GM10847 (cell line): Measurements from ENCODE around the gene KCNJ9.

Source experiments
- POLR2A ChIP-seq: IDR thresholded peaks from 2 replicates; pipeline ENCODE4 v1.6.1; 2011; ENCODE audit not compliant: insufficient read length; ENCODE audit errors: extremely low read depth

The KCNJ9 gene

DNA sequence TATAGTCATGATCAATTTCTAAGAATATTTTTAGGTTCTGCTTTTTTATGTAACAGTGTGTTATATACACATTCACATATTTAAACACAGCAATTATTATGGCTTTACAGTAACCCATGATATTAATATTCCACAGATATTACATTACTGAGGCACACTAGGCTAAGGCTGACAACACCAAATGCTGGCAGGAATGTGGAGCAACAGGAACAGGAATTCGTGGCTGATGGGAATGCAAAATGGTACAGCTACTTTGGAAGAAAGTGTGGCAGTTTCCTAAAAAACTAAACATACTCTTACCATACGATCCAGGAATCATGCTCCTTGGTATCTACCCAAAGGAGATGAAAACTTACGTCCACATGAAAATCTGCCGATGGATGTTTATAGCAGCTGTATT, 1.9 kb upstream of the KCNJ9 start:
- TF ChIP-seq POLR2A = no peak

DNA sequence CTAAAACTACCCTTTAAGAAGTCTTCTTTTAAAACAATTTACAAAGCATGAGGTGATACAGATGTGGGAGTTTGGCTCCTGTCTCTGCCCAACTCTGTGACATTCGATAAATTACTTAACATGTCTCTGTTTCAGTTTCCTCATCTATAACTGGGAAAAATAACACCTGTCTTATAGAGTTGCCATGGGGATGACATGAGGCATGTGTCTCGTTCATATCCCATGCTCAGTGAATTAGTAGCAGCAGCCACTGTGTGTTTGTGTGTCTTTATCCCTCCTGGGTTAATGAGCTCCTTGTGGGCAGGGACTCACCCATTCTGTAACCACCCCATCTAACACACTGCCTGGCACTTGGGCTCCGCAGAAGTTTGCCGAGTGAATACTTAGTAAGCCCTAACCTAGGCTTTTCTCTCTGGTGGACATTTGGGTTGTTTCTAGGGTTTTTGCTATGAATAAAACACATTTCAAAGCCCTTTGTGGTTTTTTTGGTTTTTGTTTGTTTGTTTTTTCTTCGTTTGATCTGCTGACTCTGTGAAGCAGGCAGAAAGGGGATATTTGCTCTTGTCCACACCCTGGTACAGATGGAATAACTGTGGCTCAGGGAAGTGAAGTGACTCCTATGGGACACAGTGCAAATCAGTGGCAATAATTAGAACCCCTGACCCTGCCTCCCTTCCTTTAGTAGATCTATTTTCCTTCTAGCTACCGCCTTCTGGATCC, 797 bp upstream of the KCNJ9 start:
- TF ChIP-seq POLR2A = no peak

DNA sequence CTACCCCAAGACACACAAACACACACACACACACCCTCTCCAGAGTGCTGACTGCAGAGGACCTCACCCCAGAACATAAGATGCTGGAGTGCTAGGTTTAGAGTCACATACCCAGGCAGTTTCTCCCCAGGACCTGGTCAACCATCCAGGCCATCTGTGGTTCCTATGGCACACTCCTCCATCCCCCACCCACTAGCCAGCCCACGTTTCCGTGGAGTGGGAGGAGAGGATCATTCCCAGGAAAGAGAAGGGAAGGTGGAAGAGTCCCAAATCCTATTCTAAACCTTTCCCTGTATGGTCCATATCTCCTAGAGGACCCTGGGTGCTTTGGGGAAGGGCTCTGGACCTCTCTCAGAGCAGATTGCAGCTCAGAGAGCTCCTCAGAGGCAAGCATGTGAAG, 1.1 kb downstream of the KCNJ9 start:
- no peak for TF ChIP-seq POLR2A

DNA sequence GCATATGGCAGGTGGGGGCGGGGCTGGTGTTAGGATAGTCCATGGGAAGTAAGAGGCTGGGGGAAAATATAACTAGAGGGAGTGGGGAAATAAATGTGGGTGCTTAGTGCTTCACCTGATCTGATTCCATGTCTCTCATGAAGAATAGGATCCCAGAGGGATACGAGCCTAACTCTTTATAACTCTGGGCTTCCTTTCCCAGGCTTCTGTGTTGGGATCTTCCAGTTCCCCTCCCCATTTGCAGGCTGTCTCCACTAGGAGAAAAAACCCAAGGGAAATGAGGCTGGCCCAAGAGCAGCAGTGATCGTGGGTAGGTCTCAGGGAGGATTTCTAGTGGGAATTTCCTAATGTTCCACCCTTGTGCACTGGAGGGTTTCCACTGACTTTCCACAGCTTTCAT, 1.6 kb downstream of the KCNJ9 start:
- TF ChIP-seq POLR2A = no peak

DNA sequence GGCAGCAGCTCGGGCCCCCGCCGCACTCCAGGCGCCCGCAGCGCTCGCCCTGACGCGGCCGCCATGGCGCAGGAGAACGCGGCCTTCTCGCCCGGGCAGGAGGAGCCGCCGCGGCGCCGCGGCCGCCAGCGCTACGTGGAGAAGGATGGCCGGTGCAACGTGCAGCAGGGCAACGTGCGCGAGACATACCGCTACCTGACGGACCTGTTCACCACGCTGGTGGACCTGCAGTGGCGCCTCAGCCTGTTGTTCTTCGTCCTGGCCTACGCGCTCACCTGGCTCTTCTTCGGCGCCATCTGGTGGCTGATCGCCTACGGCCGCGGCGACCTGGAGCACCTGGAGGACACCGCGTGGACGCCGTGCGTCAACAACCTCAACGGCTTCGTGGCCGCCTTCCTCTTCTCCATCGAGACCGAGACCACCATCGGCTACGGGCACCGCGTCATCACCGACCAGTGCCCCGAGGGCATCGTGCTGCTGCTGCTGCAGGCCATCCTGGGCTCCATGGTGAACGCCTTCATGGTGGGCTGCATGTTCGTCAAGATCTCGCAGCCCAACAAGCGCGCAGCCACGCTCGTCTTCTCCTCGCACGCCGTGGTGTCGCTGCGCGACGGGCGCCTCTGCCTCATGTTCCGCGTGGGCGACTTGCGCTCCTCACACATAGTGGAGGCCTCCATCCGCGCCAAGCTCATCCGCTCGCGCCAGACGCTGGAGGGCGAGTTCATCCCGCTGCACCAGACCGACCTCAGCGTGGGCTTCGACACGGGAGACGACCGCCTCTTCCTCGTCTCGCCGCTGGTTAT, 2.8 kb downstream of the KCNJ9 start:
- TF ChIP-seq POLR2A = no peak

DNA sequence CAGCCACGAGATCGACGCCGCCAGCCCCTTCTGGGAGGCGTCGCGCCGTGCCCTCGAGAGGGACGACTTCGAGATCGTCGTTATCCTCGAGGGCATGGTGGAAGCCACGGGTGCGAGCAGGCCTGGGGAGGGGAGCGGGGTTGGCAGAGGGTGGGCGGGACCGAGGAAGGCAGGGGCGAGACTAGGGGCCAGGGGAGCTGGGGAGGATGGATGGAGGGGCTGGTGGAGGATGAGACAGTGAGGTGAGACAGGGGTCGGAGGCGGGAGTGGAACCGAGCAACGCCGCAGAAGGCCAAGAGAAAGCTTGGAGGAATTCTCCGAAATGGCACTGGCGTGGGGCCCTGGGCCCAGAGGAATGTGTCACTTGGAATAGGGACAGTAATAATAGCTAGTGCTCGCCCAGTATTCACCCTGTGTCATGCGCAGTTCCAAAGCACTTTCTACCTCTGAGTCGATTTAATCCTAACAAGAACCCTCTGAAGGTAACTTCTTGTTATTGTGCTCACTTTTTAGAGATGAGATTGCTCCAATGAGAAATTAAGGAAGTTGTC, 3.5 kb downstream of the KCNJ9 start:
- TF ChIP-seq POLR2A = no peak

DNA sequence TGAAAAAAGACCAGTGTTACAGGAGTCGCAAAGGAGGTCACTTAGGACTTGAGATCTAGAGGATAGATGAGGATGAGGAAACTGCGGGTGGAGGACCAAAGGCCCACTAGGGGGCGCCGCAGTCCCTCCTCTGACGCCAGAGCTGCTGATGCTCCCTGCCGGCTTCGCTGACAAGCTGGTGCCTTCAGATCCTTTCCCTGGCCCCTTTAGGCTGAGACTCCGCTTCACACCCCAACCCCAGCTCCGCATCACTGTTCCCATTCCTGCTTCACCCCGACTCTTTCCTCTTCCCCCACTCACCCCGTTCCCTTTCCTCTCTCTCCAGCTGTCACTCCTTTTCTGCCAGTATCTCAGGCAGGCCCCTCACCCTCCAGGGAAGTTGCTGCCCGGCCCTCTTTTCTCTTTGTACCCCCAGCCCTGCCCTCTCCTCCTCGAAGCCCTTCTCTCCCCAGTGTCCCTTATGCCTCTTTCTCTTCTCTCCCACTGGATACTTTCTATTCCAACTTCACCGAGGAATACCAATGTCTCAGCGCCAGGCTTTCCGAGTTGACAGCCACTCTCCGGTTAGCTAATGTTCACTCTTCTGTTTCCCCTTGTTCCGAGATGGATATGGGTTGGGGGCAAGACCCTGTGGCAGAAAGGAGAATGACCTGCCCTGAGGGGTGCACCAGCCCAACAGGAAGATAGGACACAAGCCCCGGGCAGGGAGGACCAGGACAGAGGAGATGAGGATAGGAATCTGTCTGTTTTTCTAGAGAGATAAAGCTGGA, 4.5 kb downstream of the KCNJ9 start:
- no peak for TF ChIP-seq POLR2A

DNA sequence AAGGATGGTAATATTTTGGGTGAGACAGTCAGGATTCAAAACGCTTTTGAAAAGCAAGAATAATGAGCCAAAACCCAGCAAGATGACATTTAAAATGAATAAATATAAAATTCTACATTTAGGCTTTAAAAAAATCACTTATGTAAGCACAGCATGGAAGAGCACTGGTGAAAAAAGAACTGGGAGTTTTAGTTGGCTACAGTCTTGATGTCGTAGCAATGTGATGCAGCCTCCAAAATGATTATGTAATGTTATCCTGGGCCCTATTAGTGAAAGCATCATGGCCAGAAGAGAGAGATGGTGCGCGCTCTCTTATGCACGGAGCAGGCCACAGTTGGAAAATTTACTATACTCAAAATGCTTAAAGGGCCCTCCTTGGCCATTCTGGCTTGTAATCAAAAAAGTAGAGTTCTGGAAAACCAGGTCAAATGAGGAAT, 5.1 kb downstream of the KCNJ9 start:
- no peak for TF ChIP-seq POLR2A

DNA sequence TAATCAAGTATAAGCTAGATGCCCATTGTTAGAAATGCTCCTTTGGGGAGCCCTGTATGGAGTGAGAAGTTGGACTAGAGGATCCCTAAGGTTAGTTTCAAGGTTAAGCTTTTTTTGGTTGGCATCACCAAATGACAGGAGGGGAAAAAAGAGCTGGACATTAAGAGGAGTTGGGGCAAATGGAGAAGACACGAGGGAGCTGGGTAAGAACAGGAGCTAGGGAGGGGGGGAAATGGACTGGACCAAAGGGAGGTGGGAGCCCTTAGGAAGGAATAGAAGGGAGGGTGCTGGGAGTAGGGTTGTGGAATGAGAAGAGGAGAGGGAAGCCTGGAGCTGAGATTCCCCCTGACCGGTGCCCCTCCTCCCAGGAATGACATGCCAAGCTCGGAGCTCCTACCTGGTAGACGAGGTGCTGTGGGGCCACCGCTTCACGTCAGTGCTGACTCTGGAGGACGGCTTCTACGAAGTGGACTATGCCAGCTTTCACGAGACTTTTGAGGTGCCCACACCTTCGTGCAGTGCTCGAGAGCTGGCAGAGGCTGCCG, 5.9 kb downstream of the KCNJ9 start:
- TF ChIP-seq POLR2A = no peak

DNA sequence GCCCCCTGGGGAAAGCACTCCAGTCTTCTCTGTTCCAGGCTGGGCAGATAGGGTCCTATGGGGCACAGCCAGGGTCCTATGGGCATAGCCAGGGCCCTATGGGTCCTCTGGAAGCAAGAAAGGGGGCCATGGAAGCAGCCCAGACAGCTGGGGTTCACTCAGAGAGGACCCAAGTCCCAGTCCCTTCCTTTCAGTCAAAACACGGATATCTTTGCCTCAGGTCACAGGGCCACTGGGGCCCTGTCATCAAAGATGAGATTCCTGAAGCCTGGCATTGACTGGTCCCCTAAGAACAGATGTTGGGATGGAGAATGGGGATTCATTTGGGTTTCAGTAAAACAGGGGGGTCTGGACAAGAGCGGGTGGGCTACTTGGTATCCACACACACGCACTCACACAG, 8.5 kb downstream of the KCNJ9 start:
- TF ChIP-seq POLR2A = no peak

DNA sequence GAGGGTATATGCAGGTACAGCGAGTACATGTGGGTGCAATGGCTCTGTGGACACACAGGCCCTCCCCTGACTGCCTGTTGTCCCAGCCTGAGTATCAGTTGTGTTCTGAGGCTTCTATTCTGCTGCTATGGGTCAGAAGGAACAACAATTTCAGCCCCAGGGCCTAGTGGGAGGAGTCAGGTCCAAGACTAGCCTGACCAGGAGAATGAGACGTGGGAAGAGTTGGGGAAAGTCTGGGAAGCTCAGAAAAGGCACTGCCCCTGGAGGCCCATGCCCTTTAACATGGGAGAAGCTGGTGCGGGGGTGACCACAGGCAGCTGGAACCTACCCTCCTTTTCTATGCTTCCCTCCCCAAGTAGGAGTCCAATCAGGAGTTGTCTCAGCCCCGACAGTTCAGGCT, 9.4 kb downstream of the KCNJ9 start:
- no peak for TF ChIP-seq POLR2A

DNA sequence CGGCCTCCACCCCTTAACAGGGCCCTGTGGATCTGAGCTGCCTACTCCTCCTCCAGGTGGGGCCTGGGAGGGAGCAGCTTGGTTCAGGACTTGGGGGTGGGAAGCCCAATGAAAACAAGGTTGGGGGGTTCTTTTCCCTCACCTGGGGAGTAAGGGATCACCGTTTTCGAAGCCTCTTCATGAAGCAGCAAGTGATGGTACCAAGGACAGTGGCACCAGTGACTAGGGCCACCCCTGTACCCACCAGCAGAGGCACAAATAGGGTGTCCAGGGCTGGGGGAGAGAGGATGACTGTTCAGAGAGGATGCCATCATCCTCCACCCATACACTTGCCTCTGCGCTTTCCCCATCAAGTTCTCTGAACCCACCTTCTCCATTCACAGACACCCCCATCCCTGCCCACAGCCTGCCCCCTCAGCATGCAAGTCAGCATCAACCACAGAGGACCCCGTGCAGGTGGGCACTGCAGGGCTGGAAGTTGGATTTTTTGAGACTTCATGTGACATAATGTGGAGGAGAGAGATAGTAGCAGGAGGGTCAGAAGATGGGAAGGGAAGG, 10.4 kb downstream of the KCNJ9 start:
- TF ChIP-seq POLR2A = no peak

DNA sequence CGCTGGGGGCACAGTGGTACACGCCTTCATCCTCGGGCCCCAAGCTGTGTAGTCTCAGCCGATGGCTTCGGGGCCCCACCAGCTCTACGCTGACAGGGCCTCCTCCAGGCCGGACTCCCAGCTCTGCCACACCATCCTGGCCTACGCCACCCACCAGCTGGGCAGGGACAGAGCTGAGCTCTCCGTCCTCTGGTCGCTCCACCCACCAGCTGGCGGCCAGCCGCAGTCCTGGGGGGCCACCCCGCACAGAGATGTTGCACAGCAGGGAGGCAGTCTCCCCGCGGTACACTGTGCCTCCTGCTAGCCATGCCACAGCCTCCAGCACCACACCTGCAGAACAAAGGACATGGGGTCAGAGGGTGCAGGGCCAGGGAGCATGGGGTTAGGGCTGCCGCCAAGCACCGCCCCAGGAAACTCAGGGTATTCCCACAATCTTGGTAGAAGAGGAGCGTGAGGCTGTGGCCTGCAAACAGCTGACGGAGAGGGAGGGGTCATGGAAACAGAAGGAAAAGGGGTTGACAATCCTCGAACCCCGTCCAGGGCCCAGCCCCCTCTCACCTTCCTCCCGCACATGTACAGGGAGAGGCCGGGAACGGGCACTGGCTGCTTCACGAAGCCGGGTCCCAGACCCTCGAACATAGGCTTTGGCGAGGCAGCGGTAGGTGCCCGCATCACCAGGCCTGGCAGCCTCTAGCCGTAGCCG, 11.2 kb downstream of the KCNJ9 start:
- no peak for TF ChIP-seq POLR2A

DNA sequence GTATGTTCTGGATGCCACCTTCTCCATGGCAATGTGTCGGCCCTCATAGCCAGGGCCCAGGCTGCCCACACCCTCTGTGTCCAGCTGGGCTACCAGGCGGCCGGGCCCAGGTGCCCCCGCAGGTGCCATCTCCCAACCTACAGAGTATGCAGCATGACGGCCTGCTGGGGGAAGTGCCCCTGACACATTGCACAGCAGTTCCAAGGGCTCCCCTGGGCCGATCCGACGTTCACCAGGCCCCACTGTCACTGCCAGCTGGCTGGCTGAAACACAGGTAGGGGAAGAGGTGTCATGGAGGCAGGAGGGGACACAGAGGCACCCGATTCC, 11.7 kb downstream of the KCNJ9 start:
- no peak for TF ChIP-seq POLR2A
